OCI-LY3 (cell line): ENCODE results near the gene GLI2.

Experiments
- H2AFZ ChIP-seq: fragments of 200-600, 300-600 bp; shearing (Covaris generic); 2 replicates; pipeline ENCODE4 v1.6.0; 2014; ENCODE audit warnings: antibody characterized with exemption, low read depth, low read length
- H3K27ac ChIP-seq: fragments of 200-600, 300-600 bp; sonication (generic); 2 replicates; pipeline ENCODE4 v1.5.1; 2014; ENCODE audit warnings: mild to moderate bottlenecking, low read length, moderate library complexity, mixed read lengths
- H3K27me3 ChIP-seq: fragments of 200-600, 300-600 bp; sonication (generic); 2 replicates; pipeline ENCODE4 v1.6.1; 2014; ENCODE audit warnings: low read depth, low read length, mixed read lengths
- H3K36me3 ChIP-seq: fragments of 200-600, 300-600 bp; sonication (generic); replicated peaks from 2 replicates; pipeline ENCODE3; 2014; ENCODE audit warnings: low read depth, low read length, mixed read lengths
- H3K4me1 ChIP-seq: fragments of 300-600, 200-600 bp; sonication (generic); 2 replicates; pipeline ENCODE4 v1.6.1; 2014; ENCODE audit warnings: low read length, mixed read lengths
- H3K4me2 ChIP-seq: fragments of 200-600, 300-600 bp; sonication (generic); 2 replicates; pipeline ENCODE4 v1.6.1; 2014; ENCODE audit warnings: low read length, mixed read lengths
- H3K4me3 ChIP-seq: fragments of 300-600, 200-600 bp; sonication (generic); 2 replicates; pipeline ENCODE4 v1.5.1; 2014; ENCODE audit warnings: antibody characterized with exemption, mild to moderate bottlenecking, low read length, moderate library complexity
- H3K79me2 ChIP-seq: fragments of 300-600, 200-600 bp; shearing (Covaris generic); 2 replicates; pipeline ENCODE4 v1.6.1; 2014; ENCODE audit warnings: mild to moderate bottlenecking, low read length, mixed read lengths
- H3K9ac ChIP-seq: fragments of 300-600, 200-600 bp; shearing (Covaris generic); 2 replicates; pipeline ENCODE4 v1.6.0; 2014; ENCODE audit warnings: mild to moderate bottlenecking, low read length, moderate library complexity
- H3K9me3 ChIP-seq: fragments of 200-600, 300-600 bp; shearing (Covaris generic); 2 replicates; pipeline ENCODE4 v1.6.1; 2014; ENCODE audit warnings: low read length, mixed read lengths; ENCODE audit not compliant: insufficient read depth
- H4K20me1 ChIP-seq: fragments of 200-600, 300-600 bp; sonication (generic); 2 replicates; pipeline ENCODE4 v1.6.1; 2016; ENCODE audit warnings: low read length, mixed read lengths; ENCODE audit not compliant: insufficient read depth
- EZH2phosphoT487 ChIP-seq: fragments of 200-600 bp; shearing (Covaris generic); IDR thresholded peaks from 2 replicates; pipeline ENCODE4 v1.6.1; 2018; ENCODE audit warnings: antibody characterized with exemption, mixed run types, low read depth
- TF ChIP-seq, protein P1 (sequence below): fragments of 200-600, 300-600 bp; sonication (generic); IDR thresholded peaks from 2 replicates; pipeline ENCODE4 v1.5.1; 2014; ENCODE audit warnings: antibody characterized with exemption, low read length, low read depth

The GLI2 gene

DNA sequence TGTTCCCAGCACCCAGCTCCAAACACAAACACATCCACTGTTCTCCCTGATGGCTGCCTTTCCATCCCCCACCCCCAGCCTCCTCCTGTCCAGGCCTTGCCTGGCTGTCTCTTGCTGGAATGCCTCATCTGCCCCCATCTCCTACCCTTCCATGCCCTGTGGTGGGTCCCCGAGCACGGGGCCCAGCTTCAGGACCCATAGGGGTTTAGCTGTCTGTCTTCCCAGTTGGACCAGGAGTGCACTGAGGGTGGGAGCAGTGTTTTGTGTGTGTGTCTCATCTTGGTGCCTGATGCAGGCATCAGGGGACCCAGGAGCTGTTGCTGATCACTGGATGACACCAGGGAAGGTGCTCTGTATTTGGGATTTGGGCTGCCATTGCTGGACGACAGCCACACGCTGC lies 34.5 kb downstream of the GLI2 start:
- no peak overlapping the region for H3K9ac ChIP-seq
- H3K4me2 ChIP-seq, result no peak overlapping the region
- TF ChIP-seq, protein P1, sequence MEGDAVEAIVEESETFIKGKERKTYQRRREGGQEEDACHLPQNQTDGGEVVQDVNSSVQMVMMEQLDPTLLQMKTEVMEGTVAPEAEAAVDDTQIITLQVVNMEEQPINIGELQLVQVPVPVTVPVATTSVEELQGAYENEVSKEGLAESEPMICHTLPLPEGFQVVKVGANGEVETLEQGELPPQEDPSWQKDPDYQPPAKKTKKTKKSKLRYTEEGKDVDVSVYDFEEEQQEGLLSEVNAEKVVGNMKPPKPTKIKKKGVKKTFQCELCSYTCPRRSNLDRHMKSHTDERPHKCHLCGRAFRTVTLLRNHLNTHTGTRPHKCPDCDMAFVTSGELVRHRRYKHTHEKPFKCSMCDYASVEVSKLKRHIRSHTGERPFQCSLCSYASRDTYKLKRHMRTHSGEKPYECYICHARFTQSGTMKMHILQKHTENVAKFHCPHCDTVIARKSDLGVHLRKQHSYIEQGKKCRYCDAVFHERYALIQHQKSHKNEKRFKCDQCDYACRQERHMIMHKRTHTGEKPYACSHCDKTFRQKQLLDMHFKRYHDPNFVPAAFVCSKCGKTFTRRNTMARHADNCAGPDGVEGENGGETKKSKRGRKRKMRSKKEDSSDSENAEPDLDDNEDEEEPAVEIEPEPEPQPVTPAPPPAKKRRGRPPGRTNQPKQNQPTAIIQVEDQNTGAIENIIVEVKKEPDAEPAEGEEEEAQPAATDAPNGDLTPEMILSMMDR, result no peak
- TF ChIP-seq EZH2phosphoT487, result no peak
- no peak overlapping the region for H3K4me3 ChIP-seq
- H2AFZ ChIP-seq, result no peak overlapping the region
- H3K27ac ChIP-seq, result no peak overlapping the region
- H3K4me1 ChIP-seq, result no peaks in the 10 kb centered on the region
- no peaks in the 10 kb centered on the region for H3K36me3 ChIP-seq
- no peaks in the 10 kb centered on the region for H4K20me1 ChIP-seq
- H3K27me3 ChIP-seq, result no peaks in the 10 kb centered on the region
- H3K79me2 ChIP-seq, result no peaks in the 10 kb centered on the region
- no peaks in the 10 kb centered on the region for H3K9me3 ChIP-seq

GRCh38 chr2:120770641-120771040 lies 35.0 kb downstream of the GLI2 start:
- Histone ChIP-seq H2AFZ (no peak overlapping the region), H3K4me2 (no peak overlapping the region), H3K9ac (no peak overlapping the region), H3K36me3 (no peaks in the 10 kb centered on the region), H3K27ac (no peak overlapping the region), H3K27me3 (no peaks in the 10 kb centered on the region), H3K79me2 (no peaks in the 10 kb centered on the region), H4K20me1 (no peaks in the 10 kb centered on the region), H3K9me3 (no peaks in the 10 kb centered on the region), H3K4me1 (no peaks in the 10 kb centered on the region), H3K4me3 (no peak overlapping the region)
- no peak for TF ChIP-seq EZH2phosphoT487
- TF ChIP-seq, protein P1, result no peak

DNA sequence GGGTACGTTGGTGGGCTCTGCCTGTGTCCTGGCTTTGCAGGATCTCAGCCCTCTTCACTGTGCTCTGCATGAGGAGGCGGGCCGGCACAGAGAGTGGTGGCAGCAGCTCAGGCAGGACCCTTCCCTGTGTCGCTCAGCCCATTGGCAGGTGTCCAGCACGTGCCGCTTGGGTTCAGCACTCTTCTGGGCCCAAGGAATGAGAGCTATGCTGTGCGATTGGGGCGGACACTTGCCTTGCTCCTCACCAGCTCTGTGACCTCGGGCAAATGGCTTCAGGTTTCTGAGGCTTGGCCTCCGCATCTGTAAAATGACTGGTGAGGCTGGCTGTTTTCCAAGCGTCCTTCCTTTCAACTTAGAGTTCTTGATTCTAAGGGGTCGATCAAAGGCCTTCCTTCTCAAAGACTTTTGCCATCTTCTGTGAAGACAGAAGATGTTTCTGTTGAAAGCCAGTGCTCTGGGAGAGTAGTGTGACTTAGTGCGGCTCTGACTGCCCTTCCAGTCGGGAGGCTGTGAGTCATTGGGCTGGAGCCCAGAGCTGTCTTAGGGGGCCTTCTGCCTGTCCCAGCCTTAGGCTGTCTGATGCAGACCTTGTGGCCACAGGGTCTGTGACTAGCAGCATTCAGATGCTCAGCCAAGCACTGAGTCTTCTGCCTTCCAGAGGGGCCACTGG lies 35.6 kb downstream of the GLI2 start:
- H4K20me1 ChIP-seq, result no peaks in the 10 kb centered on the region
- no peak overlapping the region for H3K4me3 ChIP-seq
- H2AFZ ChIP-seq, result no peak overlapping the region

GRCh38 chr2:120771781-120772208 lies 36.1 kb downstream of the GLI2 start:
- Histone ChIP-seq H3K4me2 (no peak overlapping the region), H3K27ac (no peak overlapping the region), H3K4me1 (no peaks in the 10 kb centered on the region), H4K20me1 (no peaks in the 10 kb centered on the region), H2AFZ (no peak overlapping the region), H3K4me3 (no peak overlapping the region), H3K36me3 (no peaks in the 10 kb centered on the region), H3K27me3 (no peaks in the 10 kb centered on the region), H3K9me3 (no peaks in the 10 kb centered on the region), H3K79me2 (no peaks in the 10 kb centered on the region), H3K9ac (no peak overlapping the region)
- no peak for TF ChIP-seq EZH2phosphoT487
- TF ChIP-seq, protein P1, result no peak

More for the DNA sequence above, 35.6 kb downstream of the GLI2 start:
- no peaks in the 10 kb centered on the region for H3K79me2 ChIP-seq
- TF ChIP-seq EZH2phosphoT487, result no peak
- TF ChIP-seq, protein P1, result no peak
- no peak overlapping the region for H3K9ac ChIP-seq
- no peaks in the 10 kb centered on the region for H3K9me3 ChIP-seq
- H3K4me1 ChIP-seq, result no peaks in the 10 kb centered on the region
- H3K27me3 ChIP-seq, result no peaks in the 10 kb centered on the region
- H3K36me3 ChIP-seq, result no peaks in the 10 kb centered on the region
- H3K4me2 ChIP-seq, result no peak overlapping the region
- H3K27ac ChIP-seq, result no peak overlapping the region
